Measurements from ENCODE around the gene EVI5. TPM values are rescaled to one million over a fixed set of nuclear protein-coding genes. Genes with fewer than 3 reads are reported as not detected.

Gene EVI5
- total RNA-seq, 2 experiments from 2014 or later, result 2.9 TPM

DNA sequence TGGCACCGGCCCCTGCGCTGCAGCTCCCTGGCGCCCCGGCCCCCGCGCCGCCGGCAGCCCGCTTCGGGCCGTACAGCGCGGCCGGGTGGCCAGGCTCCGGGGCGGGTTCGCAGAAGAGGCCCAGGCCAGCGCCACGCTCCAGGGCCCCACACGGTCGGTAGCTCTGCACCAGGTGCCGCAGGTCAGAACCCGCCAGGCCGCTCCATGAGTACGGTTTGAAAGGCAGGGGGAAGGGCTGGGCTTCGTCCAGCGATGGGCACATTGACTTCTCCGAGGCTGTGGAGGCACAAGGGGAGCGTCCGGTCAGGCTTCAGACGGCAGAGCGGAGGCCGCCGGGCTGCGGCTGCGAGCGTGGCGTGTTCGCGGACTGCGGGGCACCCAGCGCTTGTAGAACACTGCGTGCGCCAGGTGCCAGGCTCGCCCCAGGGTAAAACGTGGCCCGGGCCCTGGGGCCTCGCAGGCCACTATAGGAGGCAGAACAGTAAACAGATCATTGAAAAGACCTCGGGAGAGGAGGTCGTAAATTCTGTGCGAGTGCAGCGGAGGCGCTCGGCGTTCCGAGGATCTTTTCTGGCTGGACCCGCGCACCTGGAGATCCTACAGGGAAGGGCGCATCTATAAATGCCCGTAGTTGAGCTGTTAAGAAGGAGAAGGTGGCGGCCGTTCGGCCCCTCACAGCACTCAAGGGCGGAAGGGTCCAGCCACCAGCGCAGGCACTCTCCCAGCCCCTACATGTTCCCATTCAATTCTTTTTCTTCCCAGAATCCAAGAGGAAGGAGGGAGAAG is 303.9 kb downstream of the EVI5 start:
- no peaks in the 10 kb centered on the region for H3K9me3 Mint-ChIP-seq
- peak overlapping the region; percentile 92 for H3K27ac Mint-ChIP-seq
- H3K4me3 Mint-ChIP-seq, result peak overlapping the region; percentile 85
- POLR2A ChIA-PET, result interaction anchor here (1.6 to 9.8 kb wide), 9 partner anchors 14 to 177 kb away, joined by 5 to 372 read pairs (median 55); no protein-coding TSS in a partner anchor
- H3K4me1 Mint-ChIP-seq, result peaks cover 63% of the 10 kb centered on the region
- CTCF ChIA-PET, result interaction anchor here (0.7 to 7.1 kb wide), 3 partner anchors 166 to 476 kb away, joined by 3 to 89 read pairs (median 84); no protein-coding TSS in a partner anchor
- no peaks in the 10 kb centered on the region for H3K27me3 Mint-ChIP-seq
- no peak for DNase-seq
- H3K36me3 Mint-ChIP-seq (ENCODE audit: low read depth), result peaks cover 87% of the 10 kb centered on the region

GRCh38 chr1:92480200-92480812 is 304.6 kb downstream of the EVI5 start:
- Mint-ChIP-seq H3K4me1 (peaks cover 69% of the 10 kb centered on the region), H3K4me3 (peak overlapping the region; percentile 65), H3K27ac (peak overlapping the region; percentile 87), H3K27me3 (no peaks in the 10 kb centered on the region), H3K36me3 (ENCODE audit: low read depth) (peaks cover 93% of the 10 kb centered on the region), H3K9me3 (no peaks in the 10 kb centered on the region)
- CTCF ChIA-PET, result no interaction called here
- POLR2A ChIA-PET, result interaction anchor here (0.7 to 1.7 kb wide), 4 partner anchors 13 to 58 kb away, joined by 3 to 8 read pairs (median 4); no protein-coding TSS in a partner anchor
- DNase-seq, result no peak

- no peaks in the 10 kb centered on the region for H3K27me3 Mint-ChIP-seq
- H3K4me1 Mint-ChIP-seq, result peaks cover 76% of the 10 kb centered on the region
- ChIA-PET POLR2A (interaction anchor here (0.7 to 1.7 kb wide), 4 partner anchors 13 to 58 kb away, joined by 3 to 8 read pairs (median 4); no protein-coding TSS in a partner anchor), CTCF (interaction anchor here (0.9 to 2.0 kb wide), 2 partner anchors 10 to 164 kb away, joined by 3 to 5 read pairs; no protein-coding TSS in a partner anchor)
- no peaks in the 10 kb centered on the region for H3K9me3 Mint-ChIP-seq
- no peak for DNase-seq
- peak overlapping the region; percentile 87 for H3K27ac Mint-ChIP-seq
- peaks cover 94% of the 10 kb centered on the region for H3K36me3 Mint-ChIP-seq (ENCODE audit: low read depth)
- H3K4me3 Mint-ChIP-seq, result peak overlapping the region; percentile 65
Measured at GRCh38 chr1:92479587-92479986, 305.3 kb downstream of the EVI5 start.

DNA sequence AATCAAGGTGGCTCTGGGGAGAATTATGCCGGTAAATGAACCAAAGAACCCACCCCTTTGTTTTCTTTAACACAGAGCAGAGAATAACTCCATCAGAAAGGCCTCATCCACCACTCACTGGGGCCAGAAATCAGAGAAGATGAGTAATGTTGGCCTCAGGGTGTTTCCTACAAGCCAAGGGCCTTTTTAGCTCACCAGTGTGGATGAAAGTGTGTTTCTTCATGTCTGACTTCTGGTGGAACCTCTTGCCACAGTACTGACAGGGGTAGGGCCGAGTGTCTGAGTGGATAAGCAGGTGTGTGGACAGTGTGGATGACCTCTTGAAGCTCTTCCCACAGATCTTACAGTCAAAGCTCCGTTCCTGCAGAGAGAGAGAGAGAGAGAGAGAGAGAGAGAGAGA is 306.5 kb downstream of the EVI5 start:
- peaks cover 96% of the 10 kb centered on the region for H3K36me3 Mint-ChIP-seq (ENCODE audit: low read depth)
- H3K9me3 Mint-ChIP-seq, result no peaks in the 10 kb centered on the region
- no peak for DNase-seq
- CTCF ChIA-PET, result interaction anchor here (0.6 to 2.0 kb wide), 6 partner anchors 11 to 168 kb away, joined by 3 to 8 read pairs (median 4); no protein-coding TSS in a partner anchor
- H3K4me1 Mint-ChIP-seq, result peaks cover 87% of the 10 kb centered on the region
- POLR2A ChIA-PET, result interaction anchor here (0.6 to 7.6 kb wide), 10 partner anchors 7 to 179 kb away, joined by 3 to 170 read pairs (median 5); partner anchors contain the start of genes GFI1, GLMN and RPAP2
- H3K27ac Mint-ChIP-seq, result peak overlapping the region; percentile 87
- H3K4me3 Mint-ChIP-seq, result peak overlapping the region; percentile 70
- H3K27me3 Mint-ChIP-seq, result no peaks in the 10 kb centered on the region

GRCh38 chr1:92476071-92476631 is 308.8 kb downstream of the EVI5 start:
- peak overlapping the region; percentile 37 for H3K4me3 Mint-ChIP-seq
- H3K27ac Mint-ChIP-seq, result peak overlapping the region; percentile 58

GRCh38 chr1:92475029-92475428 is 309.9 kb downstream of the EVI5 start:
- no peak for DNase-seq
- H3K9me3 Mint-ChIP-seq, result no peaks in the 10 kb centered on the region
- H3K4me1 Mint-ChIP-seq, result peaks cover 83% of the 10 kb centered on the region
- ChIA-PET CTCF (interaction anchor here (0.8 to 3.5 kb wide), 6 partner anchors 8 to 165 kb away, joined by 3 to 30 read pairs (median 10); partner anchors contain the start of gene GFI1), POLR2A (interaction anchor here (1.0 to 7.6 kb wide), 12 partner anchors 10 to 394 kb away, joined by 3 to 170 read pairs (median 8); partner anchors contain the start of gene GFI1)
- no peak overlapping the region for H3K4me3 Mint-ChIP-seq
- no peaks in the 10 kb centered on the region for H3K27me3 Mint-ChIP-seq
- H3K27ac Mint-ChIP-seq, result peak overlapping the region; percentile 58
- peaks cover 89% of the 10 kb centered on the region for H3K36me3 Mint-ChIP-seq (ENCODE audit: low read depth)

More at GRCh38 chr1:92476071-92476631, 308.8 kb downstream of the EVI5 start:
- H3K36me3 Mint-ChIP-seq (ENCODE audit: low read depth), result peaks cover 88% of the 10 kb centered on the region
- peak; percentile 63 for DNase-seq
- H3K4me1 Mint-ChIP-seq, result peaks cover 84% of the 10 kb centered on the region
- POLR2A ChIA-PET, result interaction anchor here (0.7 to 7.6 kb wide), 8 partner anchors 9 to 178 kb away, joined by 3 to 170 read pairs (median 3); partner anchors contain the start of genes GFI1, GLMN and RPAP2
- no peaks in the 10 kb centered on the region for H3K27me3 Mint-ChIP-seq
- H3K9me3 Mint-ChIP-seq, result no peaks in the 10 kb centered on the region
- CTCF ChIA-PET, result interaction anchor here (3.5 kb wide), 1 partner anchor 166 kb away, joined by 11 read pairs; no protein-coding TSS in a partner anchor

GRCh38 chr1:92473781-92474495 is 311.0 kb downstream of the EVI5 start:
- POLR2A ChIA-PET, result interaction anchor here (0.7 to 7.6 kb wide), 16 partner anchors 8 to 393 kb away, joined by 3 to 170 read pairs (median 6); partner anchors contain the start of gene GFI1
- CTCF ChIA-PET, result interaction anchor here (0.7 to 3.5 kb wide), 8 partner anchors 9 to 164 kb away, joined by 3 to 30 read pairs (median 8); partner anchors contain the start of gene GFI1
- peak; percentile 41 for DNase-seq

DNA sequence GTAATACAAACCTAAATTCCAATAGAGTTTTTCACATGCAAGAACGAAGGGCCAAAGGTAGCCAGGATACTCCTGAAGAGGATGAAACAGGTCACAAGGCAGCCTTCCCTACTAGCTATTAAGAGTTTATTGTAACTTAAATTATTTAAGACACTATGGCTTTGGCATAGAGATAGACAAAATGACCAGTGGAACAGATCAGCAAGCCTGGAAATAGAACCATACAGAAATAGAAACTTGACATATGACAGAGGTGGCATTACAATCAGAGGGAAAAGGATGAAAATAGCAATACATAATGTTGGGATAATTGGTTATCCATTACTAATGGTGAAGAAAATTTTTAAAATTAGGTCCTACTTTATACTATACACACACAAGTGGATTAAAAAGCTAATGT is 314.7 kb downstream of the EVI5 start:
- POLR2A ChIA-PET, result interaction anchor here (0.7 kb wide), 1 partner anchor 13 kb away, joined by 3 read pairs; no protein-coding TSS in a partner anchor
- Mint-ChIP-seq H3K27ac (no peak overlapping the region), H3K4me3 (no peak overlapping the region), H3K9me3 (no peaks in the 10 kb centered on the region), H3K4me1 (peaks cover 62% of the 10 kb centered on the region), H3K36me3 (ENCODE audit: low read depth) (peaks cover 56% of the 10 kb centered on the region), H3K27me3 (no peaks in the 10 kb centered on the region)
- CTCF ChIA-PET, result interaction anchor here (1.2 kb wide), 1 partner anchor 154 kb away, joined by 3 read pairs; no protein-coding TSS in a partner anchor
- DNase-seq, result no peak

More at GRCh38 chr1:92473781-92474495, 311.0 kb downstream of the EVI5 start:
- Mint-ChIP-seq H3K36me3 (ENCODE audit: low read depth) (peaks cover 85% of the 10 kb centered on the region), H3K9me3 (no peaks in the 10 kb centered on the region), H3K27me3 (no peaks in the 10 kb centered on the region), H3K27ac (peak overlapping the region; percentile 58), H3K4me1 (peaks cover 75% of the 10 kb centered on the region), H3K4me3 (peak overlapping the region; percentile 28)

DNA sequence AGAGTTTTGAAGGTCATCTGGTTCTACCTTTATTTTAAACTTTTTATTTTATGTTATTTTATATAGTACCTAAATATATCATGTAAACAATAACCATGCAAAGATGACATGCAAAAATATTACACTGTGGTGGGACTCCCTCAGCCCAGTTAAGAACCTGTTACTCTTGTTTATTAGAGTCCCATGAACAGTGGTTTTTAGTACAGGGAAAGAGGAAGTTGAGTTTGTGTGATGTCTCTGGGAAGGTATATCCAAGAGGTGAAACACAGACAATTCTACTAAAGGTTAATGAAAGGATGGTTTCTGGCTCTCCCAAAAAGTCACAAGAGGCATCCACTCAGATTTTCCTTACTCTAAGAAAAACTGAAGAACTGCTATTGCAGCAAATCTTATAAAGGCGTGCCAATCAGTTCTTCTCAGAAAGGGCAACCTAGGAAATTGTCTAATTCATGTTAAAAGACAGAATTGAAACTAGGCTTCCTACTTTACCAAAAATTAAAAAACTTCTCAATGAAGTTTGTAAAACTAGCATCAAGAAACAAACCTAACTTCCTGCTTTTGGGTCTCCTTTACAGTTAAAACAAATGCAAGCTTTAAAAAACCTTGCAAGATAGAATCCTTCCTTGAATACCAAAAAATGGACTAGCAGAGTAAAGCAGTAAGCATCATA is 318.1 kb downstream of the EVI5 start:
- Mint-ChIP-seq H3K27ac (peak overlapping the region; percentile 75), H3K4me3 (no peak overlapping the region), H3K27me3 (no peaks in the 10 kb centered on the region), H3K9me3 (no peaks in the 10 kb centered on the region), H3K36me3 (ENCODE audit: low read depth) (peaks cover 35% of the 10 kb centered on the region), H3K4me1 (peaks cover 63% of the 10 kb centered on the region)
- ChIA-PET CTCF (interaction anchor here (1.4 kb wide), 1 partner anchor 11 kb away, joined by 3 read pairs; no protein-coding TSS in a partner anchor), POLR2A (interaction anchor here (1.0 to 4.1 kb wide), 5 partner anchors 7 to 71 kb away, joined by 3 to 55 read pairs (median 8); partner anchors contain the start of gene GFI1)
- no peak for DNase-seq

DNA sequence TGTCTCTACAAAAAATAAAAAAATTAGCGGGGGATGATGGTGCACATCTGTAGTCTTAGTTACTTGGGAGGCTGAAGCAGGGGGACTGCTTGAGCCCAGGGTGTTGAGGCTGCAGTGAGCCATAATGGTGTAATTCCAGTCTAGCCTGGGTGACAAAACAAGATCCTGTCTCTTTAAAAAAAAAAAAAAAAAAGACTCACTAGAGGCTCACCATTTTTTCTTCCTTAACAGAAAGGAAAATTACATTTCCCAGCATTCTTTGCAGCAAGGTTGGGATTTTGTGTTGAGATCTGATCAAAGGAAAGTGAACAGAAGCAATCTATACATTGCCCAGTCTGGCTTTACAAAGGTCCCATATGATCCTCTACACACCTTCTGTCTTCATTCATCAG is 319.7 kb downstream of the EVI5 start:
- peaks cover 26% of the 10 kb centered on the region for H3K36me3 Mint-ChIP-seq (ENCODE audit: low read depth)
- H3K27ac Mint-ChIP-seq, result peak overlapping the region; percentile 75
- ChIA-PET CTCF (interaction anchor here (1.4 kb wide), 1 partner anchor 20 kb away, joined by 4 read pairs; no protein-coding TSS in a partner anchor), POLR2A (interaction anchor here (2.4 to 4.1 kb wide), 2 partner anchors 9 to 19 kb away, joined by 18 to 55 read pairs; partner anchors contain the start of gene GFI1)
- peaks cover 70% of the 10 kb centered on the region for H3K4me1 Mint-ChIP-seq
- no peak for DNase-seq
- H3K4me3 Mint-ChIP-seq, result no peak overlapping the region
- H3K9me3 Mint-ChIP-seq, result no peaks in the 10 kb centered on the region
- no peaks in the 10 kb centered on the region for H3K27me3 Mint-ChIP-seq

All from activated CD4-positive, alpha-beta memory T cell treated with anti-CD3 and anti-CD28 coated beads, Interleukin-2, amount 10 ng/mL, durations not matched to agents 7 days and 5 days (primary cell).